AG04450 (cell line): ENCODE results near the gene ARHGAP45. TPM values are rescaled to one million over a fixed set of nuclear protein-coding genes. Genes with fewer than 3 reads are reported as not detected.

Source experiments
- CTCF ChIA-PET: fragments of 300-600, 350-600 bp; formaldehyde crosslinking; extraction: SDS; loops from one replicate; lab custom pipeline; 2022; ENCODE audit warnings: antibody characterized with exemption, inconsistent platforms; lab: Charles Lee
- POLR2A ChIA-PET: fragments of 350-600 bp; formaldehyde crosslinking; extraction: SDS; loops from one replicate; lab custom pipeline; 2021; ENCODE audit warnings: antibody characterized with exemption, inconsistent platforms; lab: Yijun Ruan, JAX
- DNase-seq: peaks from one replicate; pipeline ENCODE4 v3.0.0-alpha.2; 2011; ENCODE audit warnings: low read depth, low spot score
- H3K27ac ChIP-seq: one replicate; pipeline ENCODE4 v1.5.1; 2012; ENCODE audit warnings: low read depth, low read length, control low read depth
- H3K27me3 ChIP-seq: one replicate; pipeline ENCODE4 v1.6.0; 2012; ENCODE audit warnings: low read length; ENCODE audit not compliant: control insufficient read depth, insufficient read depth
- H3K4me3 ChIP-seq: 2 replicates; pipeline ENCODE4 v1.5.1; 2011; ENCODE audit warnings: mild to moderate bottlenecking, low read depth, low read length, control low read depth
- H3K9me3 ChIP-seq: 2 replicates; pipeline ENCODE4 v1.5.1; 2012; ENCODE audit warnings: low read length; ENCODE audit not compliant: control insufficient read depth, insufficient read depth
- CTCF ChIP-seq: IDR thresholded peaks from 2 replicates; pipeline ENCODE4 v1.5.1; 2011; ENCODE audit warnings: low read depth, low read length, control low read depth, inconsistent platforms
- polyA plus RNA-seq: library from polyadenylated mRNA; depleted of rRNA; stranded (reverse); fragments of >200 nt; gene quantifications from 2 replicates; pipeline ENCODE4 v1.2.3, GENCODE V29; 2011

Gene ARHGAP45
- polyA plus RNA-seq, 1 experiment = 0.36 TPM

DNA sequence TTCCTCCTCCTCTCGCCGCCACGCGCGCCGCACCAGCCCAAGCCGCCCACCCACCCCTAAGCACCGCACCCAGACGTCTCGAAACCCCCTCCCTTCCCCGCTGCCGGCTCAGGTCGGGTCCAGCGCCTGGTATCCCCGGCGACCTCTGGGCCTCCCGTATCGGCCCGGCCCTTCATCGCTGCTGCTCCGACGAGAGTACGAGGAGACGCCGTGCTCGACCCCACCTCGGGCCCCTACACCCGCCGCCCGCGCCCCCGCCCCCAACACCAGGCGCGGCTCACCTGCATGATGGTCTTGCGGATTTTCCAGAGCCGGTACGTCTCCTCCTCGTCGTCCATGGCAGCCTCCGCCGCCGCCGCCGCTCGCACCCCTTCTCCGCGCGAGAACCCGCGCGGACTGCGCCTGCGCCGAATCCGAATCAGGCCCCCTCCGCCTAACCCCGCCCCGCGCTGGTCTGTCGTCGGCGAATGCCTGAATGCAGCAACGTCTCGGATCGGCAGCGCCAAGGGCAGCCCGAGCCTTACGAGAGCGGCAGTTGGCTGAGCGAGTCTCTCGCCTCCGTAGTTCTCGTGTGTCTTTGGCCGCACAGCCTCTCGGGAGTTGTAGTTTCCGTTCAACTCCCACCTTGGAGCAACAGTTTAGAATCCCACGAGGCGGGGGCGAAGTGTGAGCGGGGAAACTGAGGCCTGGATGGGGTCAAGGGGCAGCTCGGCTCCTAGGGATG is 28.2 kb downstream of the ARHGAP45 start, which contains the start of gene POLR2E:
POLR2E (minus strand) TSS at position 398 of the 724 bp plus-strand sequence; CDS start at position 338, 60 bp downstream.
- ChIA-PET CTCF (no interaction called here), POLR2A (interaction anchor here (0.6 to 1.3 kb wide), 2 partner anchors 8 to 54 kb away, joined by 4 to 8 read pairs; no protein-coding TSS in a partner anchor)
- Histone ChIP-seq H3K9me3 (peaks cover 10% of the 10 kb centered on the region), H3K27me3 (no peaks in the 10 kb centered on the region), H3K27ac (peak within 1 kb of the TSS; percentile 11), H3K4me3 (peak within 1 kb of the TSS; percentile 85)
- no peak for TF ChIP-seq CTCF
- DNase-seq = peak; percentile 97

DNA sequence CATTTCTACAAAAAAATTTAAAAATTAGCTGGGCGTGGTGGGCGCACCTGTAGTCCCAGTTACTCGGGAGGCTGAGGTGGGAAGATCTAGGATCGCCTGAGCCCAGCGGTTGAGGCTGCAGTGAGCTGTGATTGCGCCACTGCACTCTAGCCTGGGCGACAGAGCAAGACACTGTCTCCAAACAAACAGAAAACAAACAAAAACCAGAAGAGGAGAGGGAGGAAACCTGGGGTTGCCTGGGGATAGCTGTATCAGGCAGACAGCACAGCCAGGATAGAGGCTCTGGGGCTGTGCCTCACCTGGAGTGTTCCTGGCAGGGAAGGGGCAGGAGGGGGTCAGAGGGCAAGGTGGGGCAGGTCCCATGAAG is 30.8 kb downstream of the ARHGAP45 start:
- Histone ChIP-seq H3K27me3 (no peaks in the 10 kb centered on the region), H3K4me3 (no peak overlapping the region), H3K27ac (no peak overlapping the region), H3K9me3 (peaks cover 12% of the 10 kb centered on the region)
- POLR2A ChIA-PET = interaction anchor here (1.2 to 1.3 kb wide), 2 partner anchors 16 to 58 kb away, joined by 3 read pairs; partner anchors contain the start of gene ABCA7
- CTCF ChIA-PET = interaction anchor here (0.9 kb wide), 1 partner anchor 16 kb away, joined by 3 read pairs; no protein-coding TSS in a partner anchor
- DNase-seq = no peak
- no peak for TF ChIP-seq CTCF

DNA sequence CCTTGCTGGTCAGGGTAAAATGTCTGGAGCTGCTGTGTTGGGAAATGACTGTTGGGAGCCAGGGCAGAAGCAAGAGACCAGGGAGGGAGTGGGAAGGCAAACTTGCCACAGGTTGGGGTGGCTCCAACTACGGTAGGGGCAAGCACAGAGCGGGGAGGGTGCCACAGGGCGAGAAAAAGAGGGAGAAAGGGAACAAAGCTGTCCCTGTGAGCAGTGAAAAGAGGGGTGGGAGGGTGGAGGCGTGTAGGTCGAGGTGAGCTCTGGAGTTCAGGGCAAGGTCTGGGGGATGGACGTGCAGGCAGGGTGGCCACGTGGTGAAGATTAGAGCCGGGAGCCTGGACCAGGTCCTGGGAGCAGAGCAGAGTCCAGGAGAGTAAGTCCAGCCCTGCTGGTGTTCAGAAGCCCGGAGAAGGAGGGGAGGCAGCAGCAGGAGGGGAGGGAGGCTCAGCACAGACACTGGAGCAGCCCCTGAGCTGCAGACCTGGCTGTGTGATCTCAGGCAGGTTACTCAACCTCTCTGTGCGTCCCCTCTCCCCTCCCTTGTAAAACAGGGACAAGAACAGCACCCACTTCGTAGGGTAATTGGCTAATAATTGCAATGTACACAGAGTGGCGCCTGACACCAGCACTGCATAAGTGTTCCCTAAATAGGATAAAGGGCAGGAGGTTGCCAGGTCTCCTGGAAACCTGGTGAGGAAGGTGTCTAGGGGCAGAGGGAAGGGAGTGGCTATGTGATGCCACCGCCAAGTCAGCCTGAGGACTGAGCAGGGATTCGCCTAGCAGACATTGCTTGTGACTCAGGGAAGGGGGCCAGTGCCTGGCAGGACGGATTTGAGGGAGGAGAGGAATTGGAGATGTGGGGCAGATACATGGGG is 31.4 kb downstream of the ARHGAP45 start:
- no peaks in the 10 kb centered on the region for H3K27me3 ChIP-seq
- peaks cover 12% of the 10 kb centered on the region for H3K9me3 ChIP-seq
- no peak for TF ChIP-seq CTCF
- POLR2A ChIA-PET = interaction anchor here (1.2 to 1.3 kb wide), 2 partner anchors 15 to 59 kb away, joined by 3 read pairs; partner anchors contain the start of gene ABCA7
- CTCF ChIA-PET = interaction anchor here (0.9 kb wide), 1 partner anchor 15 kb away, joined by 3 read pairs; no protein-coding TSS in a partner anchor
- peak overlapping the region; percentile 75 for H3K27ac ChIP-seq
- H3K4me3 ChIP-seq = no peak overlapping the region
- no peak for DNase-seq

DNA sequence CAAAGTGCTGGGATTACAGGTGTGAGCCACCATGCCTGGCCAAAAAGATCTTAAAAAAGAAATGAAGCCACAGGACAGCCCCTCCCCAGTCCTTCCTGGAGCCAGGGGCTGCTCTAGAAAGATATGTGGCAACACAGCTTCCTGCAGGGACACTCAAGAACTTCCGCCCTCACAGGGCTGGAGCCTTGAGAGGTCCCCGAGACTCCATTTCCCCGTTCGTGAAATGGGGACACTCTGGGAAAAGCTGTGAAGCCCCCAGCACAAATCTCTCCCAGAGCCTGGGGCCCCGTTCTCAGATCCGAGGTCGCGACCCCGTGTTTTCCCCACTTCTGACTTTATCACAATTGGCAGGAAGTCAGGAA is 34.4 kb downstream of the ARHGAP45 start:
- H3K9me3 ChIP-seq = peaks cover 12% of the 10 kb centered on the region
- peak overlapping the region; percentile 97 for H3K27ac ChIP-seq
- TF ChIP-seq CTCF = no peak
- no peak overlapping the region for H3K4me3 ChIP-seq
- ChIA-PET POLR2A (interaction anchor here (0.6 to 4.4 kb wide), 5 partner anchors 61 to 168 kb away, joined by 3 to 22 read pairs (median 4); partner anchors contain the start of genes ABCA7 and CIRBP), CTCF (no interaction called here)
- H3K27me3 ChIP-seq = no peaks in the 10 kb centered on the region
- no peak for DNase-seq
